Trophoblast cell (in vitro differentiated cells and primary cell): ENCODE results near the gene CPT1A.

Source experiments
- DNase-seq, 2 donors: peaks; one replicate each; pipeline ENCODE4 v3.0.0-alpha.2; 2016
- H2AFZ ChIP-seq: 2 replicates; pipeline ENCODE4 v1.6.1; 2013; ENCODE audit warnings: low read length, moderate library complexity, mild to moderate bottlenecking; ENCODE audit not compliant: insufficient read depth, poor library complexity
- H2AK5ac ChIP-seq: 2 replicates; pipeline ENCODE4 v1.6.1; 2013; ENCODE audit warnings: mild to moderate bottlenecking, low read length
- H2BK120ac ChIP-seq: 2 replicates; pipeline ENCODE4 v1.6.1; 2013; ENCODE audit warnings: low read length, mild to moderate bottlenecking, moderate library complexity; ENCODE audit not compliant: insufficient read depth, poor library complexity
- H2BK12ac ChIP-seq: 2 replicates; pipeline ENCODE4 v1.6.1; 2013; ENCODE audit warnings: mild to moderate bottlenecking, low read length, moderate library complexity
- H2BK5ac ChIP-seq: 2 replicates; pipeline ENCODE4 v1.6.1; 2013; ENCODE audit warnings: low read length, low read depth, moderate library complexity, mild to moderate bottlenecking; ENCODE audit not compliant: poor library complexity
- H3K14ac ChIP-seq: 2 replicates; pipeline ENCODE4 v1.6.1; 2013; ENCODE audit warnings: mild to moderate bottlenecking, low read length
- H3K18ac ChIP-seq: 2 replicates; pipeline ENCODE4 v1.6.1; 2013; ENCODE audit warnings: mild to moderate bottlenecking, low read length
- H3K23ac ChIP-seq: 2 replicates; pipeline ENCODE4 v1.6.1; 2013; ENCODE audit warnings: low read length
- H3K27ac ChIP-seq: 2 replicates; pipeline ENCODE4 v1.5.1; 2013; ENCODE audit warnings: low read depth, mild to moderate bottlenecking, inconsistent platforms, low read length, moderate library complexity
- H3K27me3 ChIP-seq: 2 replicates; pipeline ENCODE4 v1.6.1; 2013; ENCODE audit warnings: inconsistent platforms, mild to moderate bottlenecking, low read length, moderate library complexity; ENCODE audit not compliant: insufficient read depth
- H3K36me3 ChIP-seq, 2 experiments: 1 replicate in 1 of 2; 2 replicates in 1 of 2; pipeline ENCODE4 v1.6.1; 2013; ENCODE audit warnings: low read length in 2 of 2, mild to moderate bottlenecking in 2 of 2, moderate library complexity in 1 of 2; ENCODE audit not compliant: insufficient read depth in 2 of 2, control insufficient read depth in 1 of 2
- H3K4ac ChIP-seq: 2 replicates; pipeline ENCODE4 v1.6.1; 2013; ENCODE audit warnings: low read depth, mild to moderate bottlenecking, low read length, moderate library complexity
- H3K4me1 ChIP-seq, 2 experiments: 1 replicate in 1 of 2; 2 replicates in 1 of 2; pipeline ENCODE4 v1.6.1; 2013; ENCODE audit warnings: low read length in 2 of 2, mild to moderate bottlenecking in 2 of 2, moderate library complexity in 1 of 2; ENCODE audit not compliant: insufficient read depth in 2 of 2, control insufficient read depth in 1 of 2
- H3K4me2 ChIP-seq: 2 replicates; pipeline ENCODE4 v1.6.1; 2013; ENCODE audit warnings: inconsistent platforms, mild to moderate bottlenecking, low read length, moderate library complexity
- H3K4me3 ChIP-seq: 2 replicates; pipeline ENCODE4 v1.5.1; 2013; ENCODE audit warnings: mild to moderate bottlenecking, low read depth, low read length, inconsistent platforms
- H3K79me1 ChIP-seq: one replicate; pipeline ENCODE4 v1.6.1; 2013; ENCODE audit warnings: low read length
- H3K79me2 ChIP-seq: 2 replicates; pipeline ENCODE4 v1.6.1; 2013; ENCODE audit warnings: low read length, mild to moderate bottlenecking; ENCODE audit not compliant: control insufficient read depth, insufficient read depth, poor library complexity
- H3K9ac ChIP-seq: 2 replicates; pipeline ENCODE4 v1.6.1; 2013; ENCODE audit warnings: mild to moderate bottlenecking, low read length
- H3K9me3 ChIP-seq: 2 replicates; pipeline ENCODE4 v1.6.1; 2013; ENCODE audit warnings: low read depth, mild to moderate bottlenecking, control low read depth, inconsistent platforms, low read length; ENCODE audit not compliant: insufficient read depth
- H4K12ac ChIP-seq: 2 replicates; pipeline ENCODE4 v1.6.1; 2013; ENCODE audit warnings: low read depth, mild to moderate bottlenecking, low read length, moderate library complexity
- H4K8ac ChIP-seq: 2 replicates; pipeline ENCODE4 v1.6.1; 2013; ENCODE audit warnings: low read depth, mild to moderate bottlenecking, low read length, moderate library complexity
- H4K91ac ChIP-seq: one replicate; pipeline ENCODE4 v1.6.1; 2013; ENCODE audit warnings: low read depth, mild to moderate bottlenecking, low read length, moderate library complexity
- WGBS: extraction: QIAGEN DNeasy Blood & Tissue Kit; methylation state at CpG from one replicate; pipeline ENCODE4 v1.1.7; 2013; ENCODE audit warnings: missing lambda C conversion rate; ENCODE audit not compliant: insufficient read length, insufficient coverage; ENCODE audit errors: extremely low coverage; 5-methylcytosine and 5-hydroxymethylcytosine counted together

Gene CPT1A

GRCh38 chr11:68759991-68760390, 81.7 kb downstream of the CPT1A start:
- Histone ChIP-seq H2BK120ac (no peak overlapping the region), H3K4me2 (no peak overlapping the region), H2AK5ac (no peak overlapping the region), H3K9me3 (peaks cover 1% of the 10 kb centered on the region), H4K12ac (no peak overlapping the region), H4K8ac (no peak overlapping the region), H3K4ac (no peak overlapping the region), H3K23ac (no peak overlapping the region), H3K4me3 (no peak overlapping the region), H3K9ac (no peak overlapping the region), H3K4me1 (peaks cover 4 to 14% of the 10 kb centered on the region in 2 experiments), H3K79me2 (no peaks in the 10 kb centered on the region), H3K18ac (no peak overlapping the region), H3K79me1 (no peaks in the 10 kb centered on the region), H3K36me3 (no peaks in the 10 kb centered on the region), H3K27ac (no peak overlapping the region), H4K91ac (no peak overlapping the region), H3K14ac (no peak overlapping the region), H2AFZ (no peak overlapping the region), H2BK12ac (no peak overlapping the region), H3K27me3 (no peaks in the 10 kb centered on the region), H2BK5ac (no peak overlapping the region)
- no CpG with 5 or more reads among the region's 15 CpGs for WGBS
- DNase-seq: no peak

- Histone ChIP-seq H3K18ac (no peak overlapping the region), H3K4me2 (no peak overlapping the region), H2AK5ac (no peak overlapping the region), H3K36me3 (no peaks in the 10 kb centered on the region), H3K79me1 (no peaks in the 10 kb centered on the region), H3K4ac (no peak overlapping the region), H3K14ac (no peak overlapping the region), H3K4me3 (no peak overlapping the region), H3K27me3 (no peaks in the 10 kb centered on the region), H3K27ac (no peak overlapping the region), H3K79me2 (no peaks in the 10 kb centered on the region), H4K8ac (no peak overlapping the region), H2BK5ac (no peak overlapping the region), H2AFZ (no peak overlapping the region), H2BK12ac (no peak overlapping the region), H3K23ac (no peak overlapping the region), H4K12ac (no peak overlapping the region), H2BK120ac (no peak overlapping the region), H4K91ac (no peak overlapping the region), H3K4me1 (peaks cover 0 to 2% of the 10 kb centered on the region in 2 experiments), H3K9ac (no peak overlapping the region), H3K9me3 (peaks cover 1% of the 10 kb centered on the region)
- WGBS: no CpG with 5 or more reads among the region's 8 CpGs
- peak in 1 of 2 donors; percentile 60 for DNase-seq
These were observed 84.0 kb downstream of the CPT1A start for GRCh38 chr11:68757711-68758110.

GRCh38 chr11:68756171-68756766, 85.4 kb downstream of the CPT1A start:
- H4K91ac ChIP-seq: no peak overlapping the region
- H2AK5ac ChIP-seq: no peak overlapping the region
- H3K23ac ChIP-seq: no peak overlapping the region
- H3K79me2 ChIP-seq: no peaks in the 10 kb centered on the region
- DNase-seq: peak in 1 of 2 donors; percentile 45
- no peak overlapping the region for H2BK12ac ChIP-seq
- H3K27ac ChIP-seq: no peak overlapping the region
- no peak overlapping the region for H3K4ac ChIP-seq
- H4K8ac ChIP-seq: no peak overlapping the region
- no peak overlapping the region for H2BK5ac ChIP-seq
- peaks cover 1% of the 10 kb centered on the region for H3K9me3 ChIP-seq
- no peaks in the 10 kb centered on the region for H3K36me3 ChIP-seq
- no peak overlapping the region for H3K4me2 ChIP-seq
- no peak overlapping the region for H2BK120ac ChIP-seq
- H3K9ac ChIP-seq: no peak overlapping the region
- no peak overlapping the region for H4K12ac ChIP-seq
- WGBS: no CpG with 5 or more reads among the region's 12 CpGs
- no peak overlapping the region for H3K18ac ChIP-seq
- no peaks in the 10 kb centered on the region for H3K79me1 ChIP-seq
- no peak overlapping the region for H3K4me3 ChIP-seq
- H3K4me1 ChIP-seq: no peaks in the 10 kb centered on the region
- no peak overlapping the region for H2AFZ ChIP-seq
- no peak overlapping the region for H3K14ac ChIP-seq
- H3K27me3 ChIP-seq: no peaks in the 10 kb centered on the region

GRCh38 chr11:68753300-68753699, 88.4 kb downstream of the CPT1A start:
- H3K36me3 ChIP-seq: no peaks in the 10 kb centered on the region
- no peak overlapping the region for H3K4me2 ChIP-seq
- peaks cover 1% of the 10 kb centered on the region for H3K79me1 ChIP-seq
- H2BK12ac ChIP-seq: no peak overlapping the region
- H3K18ac ChIP-seq: no peak overlapping the region
- H2BK5ac ChIP-seq: no peak overlapping the region
- peaks cover 0 to 7% of the 10 kb centered on the region in 2 experiments for H3K4me1 ChIP-seq
- no peak overlapping the region for H4K12ac ChIP-seq
- DNase-seq: no peak
- H4K91ac ChIP-seq: no peak overlapping the region
- H3K4ac ChIP-seq: no peak overlapping the region
- H3K9ac ChIP-seq: no peak overlapping the region
- no peaks in the 10 kb centered on the region for H3K27me3 ChIP-seq
- no peak overlapping the region for H3K14ac ChIP-seq
- H3K79me2 ChIP-seq: no peaks in the 10 kb centered on the region
- H3K23ac ChIP-seq: no peak overlapping the region
- no peak overlapping the region for H4K8ac ChIP-seq
- no peaks in the 10 kb centered on the region for H3K9me3 ChIP-seq
- no peak overlapping the region for H3K27ac ChIP-seq
- H2AK5ac ChIP-seq: no peak overlapping the region
- no CpG with 5 or more reads among the region's 9 CpGs for WGBS
- no peak overlapping the region for H2BK120ac ChIP-seq
- no peak overlapping the region for H2AFZ ChIP-seq
- peak overlapping the region; percentile 37 for H3K4me3 ChIP-seq
